ENCODE data around the gene MAP4K3.

GRCh38 chr2:39213015-39213414, 224.1 kb downstream of the MAP4K3 start:
- TF ChIP-seq ZFP3 (CRISPR knock-in tag; IDR thresholded peaks at IDR 0.05) = no peak
- TF ChIP-seq ARNTL (CRISPR knock-in tag; IDR thresholded peaks at IDR 0.05; ENCODE audit: borderline replicate concordance, low read depth) = no peak
- TF ChIP-seq SNAI2 (CRISPR knock-in tag; IDR thresholded peaks at IDR 0.05) = no peak
- TF ChIP-seq ZNF8 (CRISPR knock-in tag; IDR thresholded peaks at IDR 0.05) = no peak
- no peak for TF ChIP-seq PPARA (CRISPR knock-in tag; IDR thresholded peaks at IDR 0.05; ENCODE audit: borderline replicate concordance)
- TF ChIP-seq BACH2 (CRISPR knock-in tag; IDR thresholded peaks at IDR 0.05; ENCODE audit: borderline replicate concordance) = no peak
- TF ChIP-seq TSHZ2 (CRISPR knock-in tag; IDR thresholded peaks at IDR 0.05) = no peak
- TF ChIP-seq ZFP30 (CRISPR knock-in tag; IDR thresholded peaks at IDR 0.05) = no peak
- no peak for TF ChIP-seq RARB (CRISPR knock-in tag; IDR thresholded peaks at IDR 0.05)
